Lower leg skin (tissue), 3 donors: ENCODE data around the gene PEX10.

Experiments
- POLR2A ChIP-seq, 2 donors: fragments of 450-650 bp; IDR thresholded peaks; one replicate each; pipeline ENCODE4 v1.6.1; 2016 to 2017; ENCODE audit warnings: antibody characterized with exemption in 2 of 2, mild to moderate bottlenecking in 1 of 2, moderate library complexity in 1 of 2
- TF ChIP-seq, protein P1 (sequence below), 3 donors: fragments of 450-650 bp; IDR thresholded peaks; one replicate each; pipeline ENCODE4 v1.5.1; 2016; ENCODE audit warnings: antibody characterized with exemption in 3 of 3, mild to moderate bottlenecking in 3 of 3, moderate library complexity in 2 of 3

DNA sequence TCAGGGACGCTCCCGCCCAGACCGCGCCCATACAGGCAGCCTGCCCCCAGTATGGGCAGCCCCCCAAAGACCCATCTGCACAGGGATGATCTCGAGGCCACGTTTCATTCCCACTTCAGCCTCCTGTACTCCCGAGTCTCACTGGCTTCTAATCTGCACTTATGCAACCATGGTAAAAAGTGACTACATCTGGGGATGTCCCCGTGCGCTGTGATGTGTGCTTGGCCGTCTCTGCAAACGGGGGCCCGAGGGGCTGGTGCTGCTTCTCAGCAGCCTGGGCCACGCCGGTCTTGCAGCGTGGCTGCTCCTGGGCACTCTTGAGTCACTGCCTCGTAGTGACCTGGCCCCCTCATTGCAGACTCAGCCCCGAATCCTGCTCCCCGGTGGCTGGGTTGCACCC lies 46.3 kb upstream of the PEX10 start:
- TF ChIP-seq, protein P1, sequence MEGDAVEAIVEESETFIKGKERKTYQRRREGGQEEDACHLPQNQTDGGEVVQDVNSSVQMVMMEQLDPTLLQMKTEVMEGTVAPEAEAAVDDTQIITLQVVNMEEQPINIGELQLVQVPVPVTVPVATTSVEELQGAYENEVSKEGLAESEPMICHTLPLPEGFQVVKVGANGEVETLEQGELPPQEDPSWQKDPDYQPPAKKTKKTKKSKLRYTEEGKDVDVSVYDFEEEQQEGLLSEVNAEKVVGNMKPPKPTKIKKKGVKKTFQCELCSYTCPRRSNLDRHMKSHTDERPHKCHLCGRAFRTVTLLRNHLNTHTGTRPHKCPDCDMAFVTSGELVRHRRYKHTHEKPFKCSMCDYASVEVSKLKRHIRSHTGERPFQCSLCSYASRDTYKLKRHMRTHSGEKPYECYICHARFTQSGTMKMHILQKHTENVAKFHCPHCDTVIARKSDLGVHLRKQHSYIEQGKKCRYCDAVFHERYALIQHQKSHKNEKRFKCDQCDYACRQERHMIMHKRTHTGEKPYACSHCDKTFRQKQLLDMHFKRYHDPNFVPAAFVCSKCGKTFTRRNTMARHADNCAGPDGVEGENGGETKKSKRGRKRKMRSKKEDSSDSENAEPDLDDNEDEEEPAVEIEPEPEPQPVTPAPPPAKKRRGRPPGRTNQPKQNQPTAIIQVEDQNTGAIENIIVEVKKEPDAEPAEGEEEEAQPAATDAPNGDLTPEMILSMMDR (IDR thresholded peaks at IDR 0.05): no peak
- no peak for TF ChIP-seq POLR2A (IDR thresholded peaks at IDR 0.05)
